Endodermal cell (in vitro differentiated cells): ENCODE results near the gene WDR75. TPM values are rescaled to one million over a fixed set of nuclear protein-coding genes. Genes with fewer than 3 reads are reported as not detected.

Experiments
- DNase-seq: peaks from one replicate; pipeline ENCODE4 v3.0.0-alpha.2; 2017
- H3K27ac ChIP-seq: 2 replicates; pipeline ENCODE4 v1.5.1; 2013; ENCODE audit warnings: mild to moderate bottlenecking, low read depth, low read length, moderate library complexity
- H3K27me3 ChIP-seq: 2 replicates; pipeline ENCODE4 v1.6.1; 2013; ENCODE audit warnings: mild to moderate bottlenecking, low read length, moderate library complexity; ENCODE audit not compliant: insufficient read depth, control insufficient read depth, poor library complexity, severe bottlenecking
- H3K36me3 ChIP-seq: 2 replicates; pipeline ENCODE4 v1.7.0; 2013; ENCODE audit warnings: mild to moderate bottlenecking, low read length, moderate library complexity; ENCODE audit not compliant: control insufficient read depth, insufficient read depth
- H3K4me1 ChIP-seq: one replicate; pipeline ENCODE4 v1.7.0; 2013; ENCODE audit warnings: low read length; ENCODE audit not compliant: control insufficient read depth, insufficient read depth
- H3K4me3 ChIP-seq: 2 replicates; pipeline ENCODE4 v1.5.1; 2013; ENCODE audit warnings: mild to moderate bottlenecking, low read length, moderate library complexity
- H3K9ac ChIP-seq: 2 replicates; pipeline ENCODE4 v1.6.1; 2013; ENCODE audit warnings: mild to moderate bottlenecking, low read length, moderate library complexity; ENCODE audit not compliant: poor library complexity, severe bottlenecking; ENCODE audit errors: extremely low read depth
- H3K9me3 ChIP-seq: 2 replicates; pipeline ENCODE4 v1.6.1; 2013; ENCODE audit warnings: mild to moderate bottlenecking, low read length, moderate library complexity; ENCODE audit not compliant: control insufficient read depth
- H3K27ac Mint-ChIP-seq: 2 replicates; pipeline ENCODE4 v1.8.0; 2020; ENCODE audit warnings: mixed read lengths
- H3K27me3 Mint-ChIP-seq: 2 replicates; pipeline ENCODE4 v1.8.0; 2021; ENCODE audit warnings: mild to moderate bottlenecking, mixed read lengths; ENCODE audit not compliant: insufficient read depth
- H3K36me3 Mint-ChIP-seq: 2 replicates; pipeline ENCODE4 v1.8.0; 2020; ENCODE audit warnings: low read depth, mixed read lengths
- H3K4me1 Mint-ChIP-seq: 2 replicates; pipeline ENCODE4 v1.8.0; 2020; ENCODE audit warnings: mixed read lengths
- H3K4me3 Mint-ChIP-seq: 2 replicates; pipeline ENCODE4 v1.8.0; 2020; ENCODE audit warnings: mild to moderate bottlenecking, moderate library complexity, mixed read lengths
- H3K9me3 Mint-ChIP-seq: 2 replicates; pipeline ENCODE4 v1.8.0; 2020; ENCODE audit warnings: mild to moderate bottlenecking, mixed read lengths
- CTCF ChIP-seq: fragments of 200-600 bp; sonication (generic); conservative IDR thresholded peaks from 2 replicates; pipeline ENCODE4 v1.5.0; 2021; ENCODE audit warnings: antibody characterized with exemption, mild to moderate bottlenecking
- WGBS, 2 experiments: methylation state at CpG; one replicate each; pipeline versions ENCODE4 v1.1.5 to v1.1.7; 2013; ENCODE audit warnings: missing lambda C conversion rate in 2 of 2, mixed read lengths in 1 of 2; ENCODE audit not compliant: insufficient coverage in 1 of 2, insufficient read length in 1 of 2; 5-methylcytosine and 5-hydroxymethylcytosine counted together
- total RNA-seq, 2 donors: library from RNA; stranded (reverse); fragmentation: NEBNext Ultra II Directional in 1 of 2; extraction: Animal tissue kit (Norgen Biotek cat#: 25700) in 1 of 2; gene quantifications; 2 replicates in 1 of 2; 3 replicates in 1 of 2; pipeline ENCODE4 v1.2.1, GENCODE V29; 2021

WDR75 gene
- total RNA-seq, 2 donors from 2014 or later = 65.8 to 76.2 TPM

GRCh38 chr2:189524746-189525145 lies 83.5 kb downstream of the WDR75 start:
- no peak overlapping the region for H3K27ac ChIP-seq
- peaks cover 25% of the 10 kb centered on the region for H3K4me1 Mint-ChIP-seq
- no peak for TF ChIP-seq CTCF

More at GRCh38 chr2:189524746-189525145, 83.5 kb downstream of the WDR75 start:
- Mint-ChIP-seq H3K27ac (no peak overlapping the region), H3K9me3 (no peaks in the 10 kb centered on the region), H3K4me3 (no peak overlapping the region), H3K27me3 (no peaks in the 10 kb centered on the region), H3K36me3 (no peaks in the 10 kb centered on the region)
- no peaks in the 10 kb centered on the region for H3K9me3 ChIP-seq
- no peak overlapping the region for H3K4me3 ChIP-seq
- 90 to 94% methylated on average over 4 of the region's 4 CpGs for WGBS, 2 experiments
- no peaks in the 10 kb centered on the region for H3K27me3 ChIP-seq
- no peaks in the 10 kb centered on the region for H3K36me3 ChIP-seq
- peaks cover 4% of the 10 kb centered on the region for H3K4me1 ChIP-seq
- no peak for DNase-seq
- H3K9ac ChIP-seq = no peak overlapping the region

Other genes starting within 250 kb of the WDR75 start
- gene SLC40A1, start 139.3 kb downstream of the WDR75 start, total RNA-seq = 10 to 100 TPM; 74.1 to 96.8 TPM
- 10 to 100 TPM; 43.3 to 56.2 TPM for gene ASNSD1, start 220.0 kb downstream of the WDR75 start, total RNA-seq
- 1 to 10 TPM; 4.3 to 7.4 TPM for gene ANKAR, start 233.2 kb downstream of the WDR75 start, total RNA-seq